ENCODE measurements around the gene BOK.

DNA sequence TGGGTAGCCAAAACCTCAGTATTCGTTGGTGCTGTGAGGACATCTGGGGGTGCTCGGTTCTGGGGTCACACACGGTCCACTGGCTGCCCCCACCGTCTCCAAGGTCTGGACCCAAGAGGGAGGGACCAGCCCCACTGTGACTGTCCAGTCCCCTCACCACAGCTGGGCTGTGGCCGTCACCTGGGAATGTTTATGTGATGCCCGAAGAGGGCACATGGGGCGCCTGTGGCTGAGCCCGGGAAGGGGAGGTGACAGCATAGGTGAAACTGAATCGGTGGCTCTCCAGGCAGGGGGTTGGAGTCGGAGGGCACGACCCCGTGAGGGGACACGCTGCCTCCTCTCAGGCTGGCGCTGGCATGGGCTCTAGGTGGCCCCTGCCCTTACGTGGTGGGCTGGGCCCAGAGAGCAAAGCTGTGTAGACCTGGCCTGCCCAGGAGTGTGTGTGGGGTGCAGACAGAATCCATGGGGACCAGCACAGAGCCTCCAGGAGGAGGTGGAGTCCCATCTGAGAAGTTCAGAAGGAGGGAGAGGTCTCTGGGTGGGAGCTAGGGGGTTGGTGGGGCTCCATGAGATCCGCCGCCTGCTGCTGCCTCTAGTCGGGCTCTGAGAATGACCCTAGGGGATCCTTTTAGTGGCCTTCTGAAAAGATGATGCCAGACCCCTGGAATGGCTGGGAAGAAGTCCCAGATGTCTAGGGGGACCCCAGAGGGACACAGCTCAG, 1.8 kb downstream of the BOK start:
- TF ChIP-seq POLR2A (IDR thresholded peaks at IDR 0.05) = no peak
- TF ChIP-seq, protein P1, sequence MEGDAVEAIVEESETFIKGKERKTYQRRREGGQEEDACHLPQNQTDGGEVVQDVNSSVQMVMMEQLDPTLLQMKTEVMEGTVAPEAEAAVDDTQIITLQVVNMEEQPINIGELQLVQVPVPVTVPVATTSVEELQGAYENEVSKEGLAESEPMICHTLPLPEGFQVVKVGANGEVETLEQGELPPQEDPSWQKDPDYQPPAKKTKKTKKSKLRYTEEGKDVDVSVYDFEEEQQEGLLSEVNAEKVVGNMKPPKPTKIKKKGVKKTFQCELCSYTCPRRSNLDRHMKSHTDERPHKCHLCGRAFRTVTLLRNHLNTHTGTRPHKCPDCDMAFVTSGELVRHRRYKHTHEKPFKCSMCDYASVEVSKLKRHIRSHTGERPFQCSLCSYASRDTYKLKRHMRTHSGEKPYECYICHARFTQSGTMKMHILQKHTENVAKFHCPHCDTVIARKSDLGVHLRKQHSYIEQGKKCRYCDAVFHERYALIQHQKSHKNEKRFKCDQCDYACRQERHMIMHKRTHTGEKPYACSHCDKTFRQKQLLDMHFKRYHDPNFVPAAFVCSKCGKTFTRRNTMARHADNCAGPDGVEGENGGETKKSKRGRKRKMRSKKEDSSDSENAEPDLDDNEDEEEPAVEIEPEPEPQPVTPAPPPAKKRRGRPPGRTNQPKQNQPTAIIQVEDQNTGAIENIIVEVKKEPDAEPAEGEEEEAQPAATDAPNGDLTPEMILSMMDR (IDR thresholded peaks at IDR 0.05) = no peak
